HuH-7 (cell line): ENCODE measurements around the gene TMEM11.
"Not testable (repeated sequence)": the region's sequence is repeated elsewhere in the genome, so short reads cannot be mapped to it uniquely, and the experiment has no call there.

Experiments used
- DNase-seq: peaks from one replicate; pipeline ENCODE4 v3.0.0; 2011; ENCODE audit warnings: low spot score

The TMEM11 gene

DNA sequence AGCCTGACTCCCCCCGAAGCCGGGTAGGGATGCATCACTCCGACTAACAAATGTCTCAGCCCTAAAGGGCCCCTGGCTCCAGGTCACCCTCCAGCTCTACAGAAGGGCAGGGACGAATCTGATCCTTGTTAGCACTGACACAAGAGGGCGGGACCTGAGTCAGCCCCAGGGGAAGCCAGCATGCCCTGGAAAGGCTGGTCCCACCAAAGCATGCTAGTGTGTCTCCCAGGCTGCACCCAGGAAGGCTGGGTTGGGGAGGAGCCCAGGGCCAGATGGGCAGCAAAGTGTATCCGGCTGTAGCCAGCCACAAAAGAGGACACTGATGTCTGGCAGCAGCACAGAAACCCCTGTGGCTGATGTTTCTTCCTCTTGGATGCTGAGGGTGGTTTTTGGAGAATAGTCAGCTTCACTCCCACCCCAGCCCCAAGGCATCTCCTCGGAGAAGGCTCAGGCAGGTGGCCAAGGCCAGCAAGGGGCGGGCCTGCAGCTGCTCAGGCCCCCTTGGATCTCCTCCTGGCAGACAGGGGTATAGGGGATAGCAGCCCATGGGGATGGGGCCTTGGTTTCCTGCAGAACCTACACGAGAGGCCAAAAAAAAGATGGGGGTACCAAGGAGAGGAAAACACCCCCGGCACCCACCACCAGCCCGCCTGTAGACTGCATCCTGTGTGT lies 28.2 kb upstream of the TMEM11 start:
- no peak for DNase-seq

DNA sequence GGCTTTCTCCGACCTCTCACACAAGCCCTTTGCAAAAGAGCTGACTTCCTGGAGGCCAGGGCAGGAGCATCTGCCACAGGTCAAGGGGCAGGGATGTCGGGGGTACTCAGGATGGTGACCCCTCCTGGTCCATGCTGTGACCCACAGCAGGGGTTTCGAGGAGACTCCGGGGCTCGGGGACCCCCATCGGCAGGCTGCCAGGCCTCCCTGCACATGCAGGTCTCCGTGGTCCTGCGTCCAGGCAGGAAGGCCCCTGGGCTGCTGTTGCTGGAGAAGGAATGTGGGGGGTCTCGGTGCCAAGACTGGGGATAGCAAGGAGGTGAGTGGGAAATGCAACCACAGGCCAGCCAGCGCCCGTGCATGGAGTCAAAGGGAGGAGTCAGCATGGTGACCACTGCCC lies 27.6 kb upstream of the TMEM11 start:
- no peak for DNase-seq

DNA sequence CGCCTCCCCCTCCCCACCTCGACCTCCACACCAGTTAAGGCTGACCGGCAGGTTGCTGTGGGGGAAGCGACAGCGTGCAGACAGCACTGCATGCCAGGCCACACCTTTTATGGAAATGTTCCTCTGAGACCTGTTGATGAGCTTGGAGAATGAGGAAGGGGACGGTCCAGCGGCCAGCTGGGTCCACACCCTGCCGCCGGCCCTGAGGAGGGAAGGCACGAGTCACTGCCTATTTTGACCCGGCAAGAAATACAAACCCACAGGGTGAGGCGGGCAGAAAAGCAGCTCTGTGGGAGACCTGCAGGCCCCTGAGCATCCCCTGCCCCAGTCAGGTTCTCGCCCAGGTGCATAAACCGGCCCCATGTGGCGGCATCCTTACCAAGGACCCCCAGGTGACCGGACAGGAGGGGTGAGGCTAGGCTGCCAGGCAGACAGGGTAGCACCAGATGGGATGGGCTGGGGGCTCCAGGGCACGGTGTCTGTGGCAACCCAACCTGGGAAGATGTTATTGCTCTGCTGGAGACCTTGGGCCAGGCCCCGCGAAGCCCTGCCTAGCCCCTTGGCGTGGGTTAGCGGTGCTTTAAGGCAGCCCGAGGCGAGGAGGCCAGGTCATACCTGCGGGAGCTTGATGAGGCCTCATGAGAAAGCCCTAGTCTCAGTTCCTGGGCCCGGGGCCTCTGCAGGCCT lies 26.6 kb upstream of the TMEM11 start:
- DNase-seq, result no peak

DNA sequence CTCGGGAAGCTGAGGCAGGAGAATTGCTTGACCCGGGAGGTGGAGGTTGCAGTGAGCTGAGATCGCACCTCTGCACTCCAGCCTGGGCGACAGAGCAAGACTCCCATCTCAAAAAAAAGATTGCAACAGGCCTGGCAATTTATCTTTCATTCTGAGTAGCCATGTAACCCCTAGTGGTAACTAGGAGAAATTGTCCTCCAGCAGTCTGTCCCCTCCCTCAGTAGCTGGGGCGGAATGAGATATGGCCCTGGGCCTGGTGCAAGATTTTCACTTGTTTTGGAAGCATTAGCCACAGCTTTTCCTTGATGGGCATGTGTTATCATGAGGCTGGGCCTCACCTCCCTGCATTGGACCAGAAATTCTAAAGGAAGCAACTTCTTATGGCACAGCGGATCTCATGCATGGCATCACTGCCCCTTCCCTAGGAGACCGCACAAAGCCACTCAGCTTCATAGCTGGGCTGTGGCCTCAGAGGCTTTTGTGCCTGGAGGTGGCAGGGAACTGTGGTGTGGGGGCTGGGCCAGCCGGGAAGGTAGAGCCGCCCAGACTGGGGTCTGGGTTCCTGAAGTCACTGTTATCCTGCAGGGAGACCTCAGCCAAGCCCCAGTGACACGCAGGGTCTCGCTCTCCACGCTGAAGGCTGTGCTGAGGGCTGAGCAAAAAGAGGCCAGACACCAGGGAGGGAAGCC lies 25.9 kb upstream of the TMEM11 start:
- DNase-seq, result peak; percentile 66

DNA sequence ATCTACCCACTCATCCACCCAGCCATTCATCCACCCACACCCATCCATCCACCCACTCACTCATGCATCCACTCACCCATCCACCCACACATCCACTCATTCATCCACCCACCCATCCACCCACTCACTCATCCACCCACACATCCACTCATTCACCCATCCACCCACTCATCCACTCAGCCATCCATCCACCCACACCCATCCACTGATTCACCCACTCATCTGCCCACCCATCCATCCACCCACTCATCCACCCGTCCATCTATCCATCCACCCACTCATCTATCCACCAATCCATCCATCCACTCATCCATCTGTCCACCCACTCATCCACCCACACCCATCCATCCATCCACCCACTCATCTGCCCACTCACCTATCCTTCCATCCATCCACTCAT lies 22.0 kb upstream of the TMEM11 start:
- DNase-seq, result no peak

DNA sequence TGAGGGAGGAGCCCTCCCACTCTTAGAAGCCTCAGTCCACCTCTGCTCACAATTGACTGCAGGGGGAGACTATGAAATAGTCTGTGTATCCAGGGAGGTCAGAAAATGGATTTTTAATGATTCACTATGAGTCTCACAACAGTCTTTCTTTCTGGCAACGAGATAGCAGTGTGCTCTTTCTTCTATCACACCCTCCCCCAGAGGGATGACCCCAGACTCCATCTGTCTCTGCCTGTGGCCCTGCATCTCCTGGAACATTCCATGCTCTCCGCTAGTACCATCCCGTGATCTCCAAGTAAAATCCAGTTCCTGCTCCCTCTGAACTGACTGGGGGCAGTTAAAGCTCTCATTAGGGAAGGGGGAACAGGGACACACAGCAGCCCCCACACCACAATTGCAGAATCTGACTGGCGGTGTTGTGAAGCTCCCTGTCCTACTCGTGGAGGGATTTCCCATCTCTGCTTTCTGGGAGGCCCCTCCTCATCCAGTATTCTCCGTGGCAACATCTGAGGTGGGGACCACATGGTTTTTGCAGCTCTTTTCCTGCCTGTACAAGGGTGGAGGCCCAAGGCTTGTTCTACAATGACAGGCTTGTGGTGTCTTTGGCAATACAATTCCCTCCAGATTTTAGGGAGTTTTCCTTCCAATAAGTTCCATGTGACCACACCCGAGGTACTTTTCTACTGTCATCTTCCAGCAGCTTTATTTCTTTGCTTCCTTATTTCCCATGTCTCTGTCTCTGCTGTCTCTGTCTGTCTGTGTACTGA lies 19.8 kb upstream of the TMEM11 start:
- no peak for DNase-seq

DNA sequence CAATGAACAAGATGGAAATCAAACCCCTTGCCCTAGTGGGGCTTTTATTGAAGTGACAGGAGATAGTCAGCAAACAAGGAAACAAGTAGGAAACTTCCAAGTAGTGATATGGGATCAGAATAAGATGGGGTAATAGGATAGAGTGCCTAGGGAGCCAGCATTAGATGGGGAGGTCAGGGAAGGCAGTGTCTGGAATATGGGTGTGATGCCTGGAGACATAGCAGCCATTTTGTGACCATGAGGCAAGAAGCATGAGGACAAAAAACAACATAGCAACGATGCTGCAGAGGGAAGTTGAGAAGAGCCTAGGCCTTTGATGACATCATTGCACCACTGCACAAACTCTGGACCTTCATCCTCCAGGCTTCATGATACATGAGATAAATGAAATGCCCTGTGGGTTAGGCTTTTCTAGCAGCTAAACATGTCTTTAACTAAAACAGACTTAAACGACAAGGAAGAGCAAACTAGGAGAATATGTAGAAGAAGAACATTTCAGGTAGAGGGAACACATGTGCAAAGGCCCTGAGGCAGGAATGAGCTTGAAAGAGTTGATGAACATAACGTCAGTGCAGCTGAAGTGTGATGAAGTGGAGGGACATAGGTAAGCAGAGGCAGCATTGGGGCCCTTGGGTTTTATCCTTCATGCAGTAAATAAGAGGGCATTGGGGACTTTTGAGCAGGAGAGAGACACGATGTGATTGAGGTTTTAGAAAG lies 18.2 kb upstream of the TMEM11 start:
- DNase-seq, result no peak

DNA sequence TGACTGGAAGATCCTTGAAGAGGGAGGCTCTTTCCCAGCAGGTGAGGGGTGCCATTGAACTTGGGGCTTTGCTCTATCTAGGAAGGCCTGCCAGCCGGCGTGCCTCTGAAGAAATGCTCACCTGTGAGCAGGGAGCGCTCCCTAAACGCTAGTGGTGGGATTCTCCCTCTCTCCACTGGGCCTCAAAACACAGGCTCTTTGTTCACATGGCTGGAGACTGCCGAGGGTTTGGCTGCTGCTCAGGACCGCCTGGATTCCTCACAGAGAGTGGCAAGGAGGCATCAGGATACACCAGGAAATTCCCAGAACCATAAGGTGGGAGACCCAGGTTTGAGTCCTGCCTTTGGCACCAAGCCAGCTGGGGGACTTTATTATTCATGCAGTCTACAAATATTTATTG lies 17.6 kb upstream of the TMEM11 start:
- DNase-seq, result no peak

DNA sequence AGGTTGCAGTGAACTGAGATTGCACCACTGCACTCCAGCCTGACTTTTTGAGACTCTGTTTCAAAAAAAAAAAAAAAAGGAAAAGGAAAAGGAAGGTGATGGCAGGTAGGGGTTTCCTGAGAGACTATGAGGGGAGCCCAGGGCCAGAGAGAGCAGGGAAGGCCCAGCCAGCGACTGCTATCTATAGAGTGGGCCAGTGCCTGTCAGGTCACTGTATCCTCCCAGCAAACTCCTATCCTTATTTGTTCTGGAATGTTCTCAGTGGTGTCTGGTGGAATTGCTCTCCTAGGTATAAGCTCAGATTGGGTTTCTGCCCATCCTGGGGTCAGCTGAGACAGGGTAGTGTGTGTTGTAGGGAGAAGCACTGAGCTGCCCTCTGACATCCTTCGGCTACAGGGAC lies 14.9 kb upstream of the TMEM11 start:
- no peak for DNase-seq

DNA sequence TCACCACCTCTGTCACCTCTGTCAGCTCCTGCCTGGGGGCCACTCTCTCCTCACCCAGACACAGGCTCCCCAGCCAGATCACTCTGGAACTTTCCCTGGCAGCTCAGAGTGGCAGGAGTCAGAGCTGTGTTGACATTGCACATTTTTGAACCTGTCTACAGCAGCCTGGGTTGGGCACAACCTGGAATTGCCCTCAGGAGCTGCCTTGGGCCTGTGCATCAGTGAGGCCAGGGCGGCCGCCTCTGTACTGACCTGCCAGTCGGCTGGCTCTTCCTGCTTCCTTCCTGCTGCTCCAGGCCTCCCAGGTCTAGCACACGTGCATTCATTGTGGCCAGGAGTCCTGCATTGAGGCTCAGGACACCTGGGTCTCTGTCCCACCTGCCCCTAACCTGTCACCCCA lies 14.2 kb upstream of the TMEM11 start:
- no peak for DNase-seq

DNA sequence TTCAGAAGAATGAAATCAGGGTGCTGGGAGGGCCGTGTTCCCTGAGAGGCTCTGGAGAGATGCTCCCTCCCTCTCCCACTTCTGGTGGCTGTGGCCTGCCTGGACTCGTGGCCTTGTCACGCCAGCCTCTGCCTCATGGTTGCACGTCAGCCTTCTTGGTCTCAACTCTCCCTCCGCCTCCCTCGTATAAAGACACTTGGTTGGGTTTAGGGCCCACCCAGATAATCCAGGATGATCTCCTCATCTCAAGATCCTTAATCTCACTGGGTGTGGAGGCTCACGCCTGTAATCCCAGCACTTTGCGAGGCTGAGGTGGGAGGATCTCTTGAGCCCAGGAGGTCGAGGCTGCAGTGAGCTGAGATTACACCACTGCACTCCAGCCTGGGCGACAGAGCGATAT lies 13.3 kb upstream of the TMEM11 start:
- DNase-seq, result not testable (repeated sequence)

DNA sequence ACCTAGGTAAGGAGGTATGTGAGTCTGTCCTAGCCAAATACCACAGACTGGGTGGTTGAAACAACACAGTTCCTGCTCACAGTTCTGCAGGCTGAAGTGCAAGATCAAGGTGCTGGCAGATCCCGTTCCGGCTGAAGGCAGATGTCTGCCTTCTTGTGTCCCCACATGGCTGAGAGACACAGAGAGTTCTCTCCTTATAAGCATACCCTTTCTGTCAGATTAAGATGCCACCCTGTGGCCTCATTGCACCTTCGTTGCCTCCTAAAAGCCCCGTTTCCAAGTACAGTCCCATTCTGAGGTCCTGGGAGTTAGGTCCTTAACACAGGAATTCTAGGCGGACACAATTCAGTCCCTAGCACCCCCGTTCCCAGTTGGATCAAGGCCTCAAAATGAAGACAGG lies 9.1 kb upstream of the TMEM11 start:
- DNase-seq, result no peak

DNA sequence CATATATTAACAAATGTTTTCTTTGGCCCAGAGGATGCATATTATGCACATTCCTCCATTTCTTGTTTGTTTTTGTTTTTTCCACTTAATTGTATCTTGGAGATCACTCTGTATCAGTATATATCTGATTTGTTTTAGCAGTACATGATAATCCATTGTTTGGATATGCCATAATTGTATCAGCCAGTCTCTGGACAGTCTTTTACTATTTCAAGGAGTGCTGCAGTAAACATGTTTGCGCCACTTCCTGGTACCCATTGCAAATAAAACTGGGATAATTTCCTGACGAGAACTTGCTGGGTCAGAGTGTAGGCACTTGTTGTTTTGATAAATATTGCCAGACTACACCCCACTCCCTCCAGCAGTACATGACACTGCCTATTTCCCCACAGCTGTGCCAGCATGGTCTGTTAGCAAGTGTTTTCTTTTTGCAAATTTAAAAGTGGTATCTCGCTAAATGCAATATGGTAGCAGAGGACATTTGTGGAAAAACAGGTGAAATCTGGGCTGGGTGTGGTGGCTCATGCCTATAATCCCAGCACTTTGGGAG lies 4.9 kb upstream of the TMEM11 start:
- DNase-seq, result no peak

DNA sequence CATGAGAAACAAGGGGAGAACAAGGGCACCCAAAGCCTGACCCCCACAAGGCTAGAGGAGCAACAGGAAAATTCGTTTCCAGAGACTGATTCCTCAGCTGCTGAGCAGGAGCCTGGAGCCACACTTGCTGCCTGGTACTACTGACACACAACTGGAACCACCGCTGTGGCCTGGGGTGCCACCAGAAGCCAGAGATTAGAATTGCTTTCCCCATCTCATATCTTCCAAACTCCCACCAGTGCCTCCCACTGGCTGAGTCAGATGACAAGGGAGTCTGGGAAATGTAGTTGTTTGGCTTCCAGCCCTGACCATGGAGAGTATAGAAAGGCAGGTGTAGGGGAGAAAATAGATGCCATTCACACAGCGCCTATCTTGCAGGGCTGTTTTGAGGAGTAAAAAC lies 4.1 kb upstream of the TMEM11 start:
- DNase-seq, result no peak

DNA sequence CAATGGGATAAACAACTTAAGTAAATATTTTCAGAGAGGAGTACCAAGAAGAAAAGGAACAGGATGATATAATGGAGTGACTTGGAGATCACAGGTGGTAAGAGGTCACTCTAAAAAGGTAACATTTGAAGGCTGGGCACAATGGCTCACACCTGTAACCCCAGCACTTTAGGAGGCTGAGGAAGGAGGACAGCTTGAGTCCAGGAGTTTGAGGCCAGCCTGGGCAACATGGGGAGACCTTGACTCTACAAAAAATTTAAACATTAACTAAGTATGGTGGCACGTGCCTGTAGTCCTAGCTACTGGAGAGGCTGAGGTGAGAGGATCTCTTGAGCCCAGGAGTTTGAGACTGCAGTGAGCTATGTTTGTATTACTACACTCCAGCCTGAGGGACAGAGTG lies 3.4 kb upstream of the TMEM11 start:
- no peak for DNase-seq

DNA sequence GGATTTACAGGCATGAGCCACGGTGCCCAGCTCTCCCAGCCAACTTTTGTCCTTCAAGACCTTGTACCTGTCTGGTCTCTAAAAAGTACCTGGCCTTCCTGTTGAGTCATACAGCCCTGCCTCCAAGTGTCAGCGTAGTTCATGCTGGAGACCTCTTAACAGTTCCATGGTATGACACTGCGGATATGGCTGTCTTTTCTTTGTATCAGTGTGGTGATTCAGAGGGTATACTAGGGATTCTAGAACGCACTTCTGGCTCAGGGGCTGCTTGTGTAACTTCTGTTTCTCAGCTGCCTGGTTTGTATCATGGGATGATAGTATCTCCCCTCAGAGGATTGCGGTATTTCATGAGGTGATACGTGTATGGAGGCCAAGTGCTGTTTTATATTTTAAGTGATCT lies 2.0 kb upstream of the TMEM11 start:
- no peak for DNase-seq

DNA sequence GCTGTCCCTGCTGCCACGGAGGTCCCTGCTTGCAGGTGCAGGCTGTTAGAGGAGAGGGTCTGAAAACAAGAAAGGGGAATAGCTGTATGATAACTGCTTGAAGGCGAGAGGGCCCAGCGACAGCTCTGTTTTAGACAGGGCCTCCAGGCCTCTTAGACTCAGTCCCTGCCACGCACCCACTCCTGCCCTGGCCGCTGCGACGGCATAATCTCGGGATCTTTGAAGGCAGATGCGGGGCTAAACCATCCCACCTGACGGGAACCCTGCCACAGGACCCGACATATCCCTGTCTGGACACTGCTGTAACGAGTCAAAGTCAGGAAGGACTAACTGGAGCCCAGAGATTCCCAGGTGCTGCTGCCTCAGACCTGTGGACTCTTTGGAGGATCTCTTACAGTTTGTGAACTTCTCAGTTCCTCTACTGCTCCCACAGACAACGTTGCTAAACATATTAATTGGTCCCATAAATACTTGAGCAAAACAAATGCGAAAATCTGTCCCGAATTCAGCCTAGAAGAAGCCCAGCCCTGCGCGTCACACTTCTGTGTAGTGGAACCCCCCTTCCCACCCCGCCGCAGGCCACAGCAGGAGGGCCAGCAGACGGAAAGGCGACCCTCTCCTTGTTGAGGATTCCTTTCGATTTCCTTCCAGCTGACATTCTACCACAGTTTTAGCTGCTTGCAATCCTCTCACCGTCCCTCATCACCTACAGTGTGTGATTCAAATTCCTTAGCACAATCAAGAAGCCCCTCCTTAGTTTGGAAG lies 998 bp upstream of the TMEM11 start:
- no peak for DNase-seq

DNA sequence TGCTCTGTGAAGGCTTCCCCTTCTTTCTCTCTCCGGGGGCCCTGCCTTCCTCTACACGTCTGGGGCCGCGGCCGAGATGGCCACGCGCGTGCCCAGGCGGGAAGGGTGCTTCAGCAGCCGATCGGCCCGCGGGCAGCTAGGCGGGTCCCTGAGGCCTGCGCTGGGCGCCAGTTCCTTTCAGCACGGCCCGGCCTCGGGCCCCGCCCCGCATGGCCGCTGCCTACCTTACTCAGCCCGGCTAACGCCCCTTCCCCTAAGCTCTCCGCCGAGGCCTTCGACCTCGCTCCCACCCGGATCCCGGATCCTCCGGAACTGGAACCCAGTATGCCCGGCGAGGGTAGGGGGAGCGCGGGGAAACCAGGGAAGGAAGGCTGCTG lies 335 bp downstream of the TMEM11 start:
- no peak for DNase-seq

DNA sequence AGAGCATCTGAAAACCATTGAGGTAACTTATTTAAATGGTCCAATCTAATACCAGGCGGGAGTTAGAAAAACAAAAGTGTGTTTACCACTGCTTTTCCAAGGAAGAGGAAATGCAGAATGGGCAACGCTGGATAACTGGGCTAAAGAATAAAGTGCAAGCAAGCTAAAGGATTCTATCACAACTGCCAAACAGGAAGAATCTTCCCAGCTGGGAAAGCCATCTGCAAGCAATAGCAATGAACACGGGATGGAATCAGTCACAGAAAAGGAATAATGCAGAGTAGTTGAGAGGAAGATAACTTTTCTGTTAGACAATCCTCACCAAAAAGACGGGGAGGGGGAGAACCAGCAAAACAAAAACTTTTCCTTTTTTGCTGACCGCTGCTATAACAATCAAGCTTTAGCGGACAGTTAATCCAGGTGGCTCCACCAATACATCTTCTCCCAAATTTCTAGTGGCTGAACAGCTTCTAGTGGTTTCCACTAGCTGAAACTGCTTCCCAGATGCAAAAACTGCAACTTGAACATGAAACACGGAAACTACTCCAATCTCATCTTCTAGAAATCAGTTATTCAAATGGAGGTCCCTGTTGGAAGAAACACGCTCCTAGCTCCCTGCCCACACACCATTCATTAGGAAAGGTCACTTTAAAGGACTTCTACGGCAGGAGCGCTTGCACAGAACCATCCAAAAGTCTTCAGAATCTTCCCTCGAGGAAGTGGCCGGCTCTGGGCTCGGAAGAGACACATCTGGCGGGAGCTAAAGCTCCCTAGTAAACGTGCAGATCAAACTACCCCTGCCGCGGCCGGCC lies 929 bp downstream of the TMEM11 start:
- no peak for DNase-seq

DNA sequence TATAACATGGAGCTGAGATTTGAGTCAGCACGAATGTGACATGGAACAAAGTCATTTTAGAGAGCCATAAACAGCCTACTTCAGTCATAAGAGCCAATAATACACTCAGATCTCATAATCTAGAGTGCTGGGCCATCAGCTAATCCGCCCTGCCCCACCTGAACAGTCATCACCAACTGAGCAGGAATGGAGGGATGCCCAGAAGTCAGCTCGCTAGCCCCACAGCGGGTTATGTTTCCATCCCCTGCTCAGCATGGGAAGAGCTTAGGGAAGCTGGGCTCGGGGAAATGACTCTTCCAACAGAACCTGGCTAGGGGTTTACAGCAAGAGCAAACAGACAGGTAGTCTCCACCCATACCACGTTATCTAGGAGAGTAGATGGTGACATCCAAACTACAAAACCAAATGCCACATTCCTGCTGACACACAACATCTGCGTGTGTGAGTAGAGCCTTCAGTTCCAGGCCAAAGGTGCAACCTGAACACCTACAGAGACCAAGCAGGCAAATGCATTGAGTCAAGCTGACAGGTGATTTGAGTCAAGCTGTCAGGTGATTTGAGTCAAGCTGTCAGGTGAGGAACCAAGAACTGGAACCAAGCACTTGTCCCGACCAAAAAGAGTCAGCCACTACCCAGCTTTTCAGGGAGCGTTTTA lies 2.0 kb downstream of the TMEM11 start:
- no peak for DNase-seq
